MM.1S (cell line): ENCODE data around the gene ULK2.
A peak's percentile ranks its signal among the peaks of the same experiment; 100 is the strongest.

ENCODE experiments used
- DNase-seq: peaks from one replicate; pipeline ENCODE4 v3.0.0-alpha.2; 2015
- H2AFZ ChIP-seq: fragments of 300-600 bp; sonication (generic); 2 replicates; pipeline ENCODE4 v1.6.0; 2016; ENCODE audit warnings: antibody characterized with exemption, low read length
- H3F3A ChIP-seq: fragments of 300-600 bp; sonication (generic); 2 replicates; pipeline ENCODE4 v1.6.1; 2016; ENCODE audit warnings: mild to moderate bottlenecking, antibody characterized with exemption, low read length, moderate library complexity, mixed read lengths; ENCODE audit not compliant: insufficient read depth
- H3K27ac ChIP-seq: fragments of 300-600 bp; sonication (generic); 2 replicates; pipeline ENCODE4 v1.5.1; 2016; ENCODE audit warnings: mild to moderate bottlenecking, low read length
- H3K27me3 ChIP-seq: fragments of 300-600 bp; sonication (generic); replicated peaks from 2 replicates; pipeline ENCODE4 v1.6.0; 2016; ENCODE audit warnings: low read length; ENCODE audit not compliant: insufficient read depth
- H3K36me3 ChIP-seq: fragments of 300-600 bp; sonication (generic); replicated peaks from 2 replicates; pipeline ENCODE4 v1.6.1; 2016; ENCODE audit warnings: mild to moderate bottlenecking, low read length, mixed read lengths; ENCODE audit not compliant: insufficient read depth
- H3K4me1 ChIP-seq: fragments of 300-600 bp; sonication (generic); 2 replicates; pipeline ENCODE4 v1.6.1; 2016; ENCODE audit warnings: low read length, mixed read lengths
- H3K4me2 ChIP-seq: fragments of 300-600 bp; sonication (generic); 2 replicates; pipeline ENCODE4 v1.6.0; 2016; ENCODE audit warnings: low read depth, low read length
- H3K4me3 ChIP-seq: fragments of 300-600 bp; sonication (generic); 2 replicates; pipeline ENCODE4 v1.5.1; 2016; ENCODE audit warnings: low read length, mixed read lengths
- H3K79me2 ChIP-seq: fragments of 300-600 bp; sonication (generic); 2 replicates; pipeline ENCODE4 v1.6.1; 2016; ENCODE audit warnings: mixed run types, low read length, mixed read lengths
- H3K9ac ChIP-seq: fragments of 300-600 bp; sonication (generic); 2 replicates; pipeline ENCODE4 v1.6.1; 2016; ENCODE audit warnings: low read length, mixed read lengths
- H3K9me2 ChIP-seq: fragments of 300-600 bp; sonication (generic); replicated peaks from 2 replicates; pipeline ENCODE4 v1.6.1; 2016; ENCODE audit warnings: mild to moderate bottlenecking, low read length, mixed read lengths; ENCODE audit not compliant: insufficient read depth
- H3K9me3 ChIP-seq: fragments of 300-600 bp; sonication (generic); replicated peaks from 2 replicates; pipeline ENCODE4 v1.6.1; 2016; ENCODE audit warnings: mild to moderate bottlenecking, low read length, mixed read lengths; ENCODE audit not compliant: insufficient read depth
- H4K20me1 ChIP-seq: fragments of 300-600 bp; sonication (generic); 2 replicates; pipeline ENCODE4 v1.6.1; 2016; ENCODE audit warnings: mild to moderate bottlenecking, low read length, moderate library complexity, mixed read lengths; ENCODE audit not compliant: insufficient read depth
- EZH2 ChIP-seq: fragments of 300-600 bp; sonication (generic); optimal IDR thresholded peaks from 2 replicates; pipeline ENCODE3; 2017; ENCODE audit warnings: low read depth, mild to moderate bottlenecking, antibody characterized with exemption, low read length, mixed read lengths
- EZH2phosphoT487 ChIP-seq: fragments of 300-600 bp; sonication (generic); IDR thresholded peaks from 2 replicates; pipeline ENCODE4 v1.6.1; 2018; ENCODE audit warnings: antibody characterized with exemption, low read length
- TF ChIP-seq, protein P1 (sequence below): fragments of 300-600 bp; sonication (generic); IDR thresholded peaks from 2 replicates; pipeline ENCODE4 v1.5.1; 2016; ENCODE audit warnings: antibody characterized with exemption, low read length, mixed read lengths

Gene ULK2

DNA sequence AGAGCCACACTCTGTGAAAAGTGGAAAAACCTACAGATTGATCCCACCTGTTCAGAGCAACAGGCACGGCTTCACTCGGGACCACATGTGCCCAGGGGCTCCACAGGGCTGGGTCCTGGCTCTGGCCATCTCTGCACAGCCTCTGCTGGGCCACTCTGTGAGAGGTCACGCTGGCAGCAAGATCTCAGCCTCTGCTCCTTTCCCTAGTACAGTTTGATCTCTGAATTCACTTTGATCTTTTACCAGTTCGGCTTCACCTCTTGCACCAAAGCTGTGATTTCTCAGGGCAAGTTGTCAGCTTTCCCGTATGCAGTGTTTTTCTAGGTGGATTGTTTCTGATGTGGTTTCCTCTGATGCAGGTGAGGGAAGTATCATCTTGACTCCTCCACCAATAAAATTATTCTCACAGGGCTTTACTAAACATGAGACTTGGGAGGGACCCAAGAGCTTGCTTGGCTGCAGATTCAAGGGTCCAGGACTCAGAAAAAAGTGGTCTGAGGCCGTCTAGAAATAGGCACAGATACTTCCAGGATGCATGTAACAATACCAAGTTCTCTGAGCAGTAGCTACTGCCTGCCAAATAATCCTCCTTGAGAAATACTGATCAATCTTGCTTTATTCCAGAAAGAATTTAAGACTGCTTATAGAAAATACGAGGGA, 95.6 kb downstream of the ULK2 start:
- Histone ChIP-seq H4K20me1 (no peaks in the 10 kb centered on the region), H3K9me3 (no peaks in the 10 kb centered on the region), H3K79me2 (no peaks in the 10 kb centered on the region), H3K4me2 (no peak overlapping the region), H3K9me2 (no peaks in the 10 kb centered on the region), H3K4me1 (no peaks in the 10 kb centered on the region), H3F3A (no peaks in the 10 kb centered on the region), H3K27ac (no peak overlapping the region), H3K9ac (no peak overlapping the region), H3K36me3 (no peaks in the 10 kb centered on the region), H3K27me3 (no peaks in the 10 kb centered on the region), H3K4me3 (no peak overlapping the region), H2AFZ (no peak overlapping the region)
- peak; percentile 37 for DNase-seq
- TF ChIP-seq EZH2phosphoT487 (no peak), EZH2 (no peak)
- TF ChIP-seq, protein P1, sequence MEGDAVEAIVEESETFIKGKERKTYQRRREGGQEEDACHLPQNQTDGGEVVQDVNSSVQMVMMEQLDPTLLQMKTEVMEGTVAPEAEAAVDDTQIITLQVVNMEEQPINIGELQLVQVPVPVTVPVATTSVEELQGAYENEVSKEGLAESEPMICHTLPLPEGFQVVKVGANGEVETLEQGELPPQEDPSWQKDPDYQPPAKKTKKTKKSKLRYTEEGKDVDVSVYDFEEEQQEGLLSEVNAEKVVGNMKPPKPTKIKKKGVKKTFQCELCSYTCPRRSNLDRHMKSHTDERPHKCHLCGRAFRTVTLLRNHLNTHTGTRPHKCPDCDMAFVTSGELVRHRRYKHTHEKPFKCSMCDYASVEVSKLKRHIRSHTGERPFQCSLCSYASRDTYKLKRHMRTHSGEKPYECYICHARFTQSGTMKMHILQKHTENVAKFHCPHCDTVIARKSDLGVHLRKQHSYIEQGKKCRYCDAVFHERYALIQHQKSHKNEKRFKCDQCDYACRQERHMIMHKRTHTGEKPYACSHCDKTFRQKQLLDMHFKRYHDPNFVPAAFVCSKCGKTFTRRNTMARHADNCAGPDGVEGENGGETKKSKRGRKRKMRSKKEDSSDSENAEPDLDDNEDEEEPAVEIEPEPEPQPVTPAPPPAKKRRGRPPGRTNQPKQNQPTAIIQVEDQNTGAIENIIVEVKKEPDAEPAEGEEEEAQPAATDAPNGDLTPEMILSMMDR, result no peak

DNA sequence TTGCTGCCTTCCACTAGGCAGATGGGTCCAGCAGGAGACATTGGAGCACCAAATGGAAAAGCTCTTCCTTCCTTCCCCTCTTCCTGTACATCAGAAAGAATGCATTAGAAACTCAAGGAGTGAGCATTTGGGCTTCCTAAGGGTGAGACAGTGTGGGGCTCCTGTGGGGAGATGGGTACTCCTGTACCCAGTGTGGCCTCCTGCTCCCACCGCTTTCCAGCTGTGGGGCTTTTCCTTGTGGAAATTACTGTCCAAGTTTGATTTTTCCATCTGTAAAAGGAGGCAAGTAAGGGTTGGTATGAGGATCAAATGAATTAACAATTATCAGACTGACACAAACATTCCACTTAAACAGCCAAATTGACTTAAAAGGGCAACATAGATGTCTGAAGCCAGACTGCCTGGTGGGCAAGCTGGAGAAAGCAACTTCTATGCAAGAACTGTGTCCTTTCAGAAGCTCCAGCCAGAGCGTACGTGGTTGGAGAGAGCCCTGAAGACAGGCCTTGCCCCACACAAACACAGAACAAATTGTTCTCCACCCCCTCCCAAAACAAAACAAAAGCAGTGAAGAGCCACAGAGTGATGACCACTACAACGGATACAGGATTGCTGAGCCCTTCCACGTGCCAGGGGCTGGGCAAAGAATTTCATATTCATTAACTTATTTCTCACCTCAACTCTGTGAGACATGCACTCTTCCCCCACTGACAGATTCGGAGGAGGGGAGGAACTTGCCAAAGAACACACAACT, 96.6 kb downstream of the ULK2 start:
- no peaks in the 10 kb centered on the region for H3K79me2 ChIP-seq
- no peaks in the 10 kb centered on the region for H3K27me3 ChIP-seq
- H3K4me1 ChIP-seq, result no peaks in the 10 kb centered on the region
- no peaks in the 10 kb centered on the region for H3K9me3 ChIP-seq
- DNase-seq, result no peak
- H4K20me1 ChIP-seq, result no peaks in the 10 kb centered on the region
- H3K4me3 ChIP-seq, result no peak overlapping the region
- no peak overlapping the region for H3K27ac ChIP-seq
- no peaks in the 10 kb centered on the region for H3F3A ChIP-seq
- TF ChIP-seq EZH2, result no peak
- TF ChIP-seq, protein P1, result no peak
- H3K9me2 ChIP-seq, result no peaks in the 10 kb centered on the region
- no peaks in the 10 kb centered on the region for H3K36me3 ChIP-seq
- no peak overlapping the region for H3K4me2 ChIP-seq
- H2AFZ ChIP-seq, result no peak overlapping the region
- no peak overlapping the region for H3K9ac ChIP-seq

DNA sequence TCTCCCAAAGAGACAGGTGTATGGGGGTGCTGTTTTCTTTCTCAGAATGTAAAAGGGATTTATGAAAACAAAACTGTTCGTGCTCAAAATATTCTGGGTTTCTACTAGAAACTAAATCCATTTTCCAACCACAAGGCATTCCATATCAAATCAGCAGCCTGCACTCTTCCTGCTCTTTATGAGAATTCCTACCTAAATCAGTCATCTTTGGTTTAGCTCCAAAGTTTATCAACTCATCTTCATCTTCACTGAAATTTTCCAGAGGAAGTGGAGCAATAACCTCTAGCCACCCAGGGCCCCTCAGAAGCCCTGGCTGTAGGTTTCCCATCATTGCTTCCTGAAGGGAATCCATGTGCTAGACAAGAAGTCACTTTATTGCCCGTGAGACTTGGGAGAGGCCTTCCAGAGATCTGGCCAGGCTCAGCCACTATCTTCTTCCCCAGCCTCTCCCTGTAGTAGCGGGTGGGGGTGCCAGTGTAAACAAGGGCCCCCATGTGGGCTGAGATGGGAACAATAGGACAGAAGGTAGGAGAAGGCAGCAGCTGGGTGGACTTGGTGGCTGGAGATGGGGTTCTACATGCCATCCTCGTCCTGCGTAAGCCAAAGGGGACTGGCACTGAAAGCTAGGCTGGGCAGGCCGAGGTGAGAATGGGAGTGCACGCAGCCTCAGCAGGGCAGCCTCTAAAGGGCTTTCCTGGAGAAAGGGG, 97.6 kb downstream of the ULK2 start:
- H3K27ac ChIP-seq, result no peak overlapping the region
- no peaks in the 10 kb centered on the region for H3K4me1 ChIP-seq
- H3K9me2 ChIP-seq, result no peaks in the 10 kb centered on the region
- H3F3A ChIP-seq, result no peaks in the 10 kb centered on the region
- no peak overlapping the region for H3K9ac ChIP-seq
- no peak overlapping the region for H2AFZ ChIP-seq
- H3K36me3 ChIP-seq, result no peaks in the 10 kb centered on the region
- no peaks in the 10 kb centered on the region for H3K9me3 ChIP-seq
- H3K27me3 ChIP-seq, result no peaks in the 10 kb centered on the region
- no peak overlapping the region for H3K4me2 ChIP-seq
- no peaks in the 10 kb centered on the region for H3K79me2 ChIP-seq
- no peaks in the 10 kb centered on the region for H4K20me1 ChIP-seq
- TF ChIP-seq, protein P1, result no peak
- TF ChIP-seq EZH2phosphoT487 (no peak), EZH2 (no peak)
- DNase-seq, result no peak
- H3K4me3 ChIP-seq, result no peak overlapping the region
